Hepatocyte (in vitro differentiated cells): ENCODE results near the gene CACNG4. TPM values are rescaled to one million over a fixed set of nuclear protein-coding genes. Genes with fewer than 3 reads are reported as not detected.

Experiments used
- DNase-seq: peaks from one replicate; pipeline ENCODE4 v3.0.0-alpha.2; 2016; ENCODE audit warnings: low spot score
- H2AFZ ChIP-seq: fragments of 200-600 bp; sonication (generic); 2 replicates; pipeline ENCODE4 v1.6.0; 2016; ENCODE audit warnings: antibody characterized with exemption, mild to moderate bottlenecking
- H3K27ac ChIP-seq: fragments of 200-600 bp; sonication (generic); 2 replicates; pipeline ENCODE4 v1.5.1; 2016; ENCODE audit warnings: mild to moderate bottlenecking
- H3K27me3 ChIP-seq: fragments of 200-600 bp; sonication (generic); 2 replicates; pipeline ENCODE4 v1.6.1; 2016
- H3K36me3 ChIP-seq: fragments of 200-600 bp; sonication (generic); replicated peaks from 2 replicates; pipeline ENCODE4 v1.5.1; 2016; ENCODE audit warnings: low read depth; ENCODE audit not compliant: insufficient read depth
- H3K4me1 ChIP-seq: fragments of 200-600 bp; sonication (generic); 2 replicates; pipeline ENCODE4 v1.5.1; 2016; ENCODE audit warnings: mild to moderate bottlenecking, moderate library complexity; ENCODE audit not compliant: insufficient read depth
- H3K4me2 ChIP-seq: fragments of 200-600 bp; sonication (generic); 2 replicates; pipeline ENCODE4 v1.6.0; 2016
- H3K4me3 ChIP-seq: fragments of 200-600 bp; sonication (generic); 2 replicates; pipeline ENCODE4 v1.5.1; 2016; ENCODE audit warnings: mild to moderate bottlenecking
- H3K79me2 ChIP-seq: fragments of 200-600 bp; sonication (generic); 2 replicates; pipeline ENCODE4 v1.6.0; 2017; ENCODE audit warnings: mild to moderate bottlenecking
- H3K9me2 ChIP-seq: fragments of 200-600 bp; sonication (generic); replicated peaks from 2 replicates; pipeline ENCODE4 v1.6.0; 2017; ENCODE audit warnings: mild to moderate bottlenecking; ENCODE audit not compliant: insufficient read depth
- H3K9me3 ChIP-seq: fragments of 200-600 bp; sonication (generic); 2 replicates; pipeline ENCODE4 v1.5.1; 2016; ENCODE audit warnings: low read depth, mild to moderate bottlenecking
- H4K20me1 ChIP-seq: fragments of 200-600 bp; sonication (generic); 2 replicates; pipeline ENCODE4 v1.6.0; 2016; ENCODE audit warnings: mild to moderate bottlenecking; ENCODE audit not compliant: insufficient read depth, poor library complexity, severe bottlenecking
- CTCF ChIP-seq: fragments of 200-600 bp; sonication (generic); IDR thresholded peaks from 2 replicates; pipeline ENCODE4 v1.5.1; 2016; ENCODE audit warnings: antibody characterized with exemption, mild to moderate bottlenecking; ENCODE audit not compliant: poor library complexity
- EZH2 ChIP-seq: fragments of 200-600 bp; sonication (generic); IDR thresholded peaks from 2 replicates; pipeline ENCODE4 v1.6.1; 2016; ENCODE audit warnings: antibody characterized with exemption, mild to moderate bottlenecking, borderline replicate concordance
- EZH2phosphoT487 ChIP-seq: fragments of 200-600 bp; sonication (generic); IDR thresholded peaks from one replicate; pipeline ENCODE4 v1.6.1; 2018; ENCODE audit warnings: antibody characterized with exemption, mild to moderate bottlenecking, low read depth, moderate library complexity; ENCODE audit not compliant: unreplicated experiment, severe bottlenecking
- WGBS: methylation state at CpG from one replicate; pipeline ENCODE4 v1.1.6; 2016; ENCODE audit warnings: low lambda C conversion rate; ENCODE audit errors: missing lambda C conversion rate; 5-methylcytosine and 5-hydroxymethylcytosine counted together
- polyA plus RNA-seq: library from polyadenylated mRNA; unstranded; fragments of >200 nt; fragmentation: Nextera tagmentation; extraction: Ambion mirVana; gene quantifications from 2 replicates; pipeline ENCODE4 v1.2.1, GENCODE V29; 2016
- total RNA-seq: library from RNA; depleted of rRNA; stranded (reverse); fragments of >200 nt; gene quantifications from 2 replicates; pipeline ENCODE4 v1.2.3, GENCODE V29; 2014

The CACNG4 gene
- total and polyA plus RNA-seq, 2 experiments from 2014 or later = 3.5 to 3.9 TPM

GRCh38 chr17:67025216-67025792, 60.8 kb downstream of the CACNG4 start:
- no peaks in the 10 kb centered on the region for H3K9me3 ChIP-seq
- H2AFZ ChIP-seq = no peak overlapping the region
- H4K20me1 ChIP-seq = no peaks in the 10 kb centered on the region
- H3K79me2 ChIP-seq = no peaks in the 10 kb centered on the region
- H3K9me2 ChIP-seq = no peaks in the 10 kb centered on the region
- no peak overlapping the region for H3K27ac ChIP-seq
- TF ChIP-seq EZH2 = no peak
- H3K4me2 ChIP-seq = no peak overlapping the region
- no peaks in the 10 kb centered on the region for H3K4me1 ChIP-seq
- DNase-seq = no peak
- H3K4me3 ChIP-seq = no peak overlapping the region
- no peaks in the 10 kb centered on the region for H3K27me3 ChIP-seq
- WGBS = 91% methylated on average over 20 of the region's 20 CpGs
- H3K36me3 ChIP-seq = no peaks in the 10 kb centered on the region

GRCh38 chr17:67026341-67026740, 61.8 kb downstream of the CACNG4 start:
- no peaks in the 10 kb centered on the region for H3K9me3 ChIP-seq
- 100% methylated on average over 2 of the region's 2 CpGs for WGBS
- no peaks in the 10 kb centered on the region for H4K20me1 ChIP-seq
- H3K27ac ChIP-seq = no peak overlapping the region
- no peak for TF ChIP-seq CTCF
- no peak for TF ChIP-seq EZH2phosphoT487
- TF ChIP-seq EZH2 = no peak
- no peaks in the 10 kb centered on the region for H3K4me1 ChIP-seq
- H3K27me3 ChIP-seq = no peaks in the 10 kb centered on the region
- H3K79me2 ChIP-seq = no peaks in the 10 kb centered on the region
- H3K9me2 ChIP-seq = no peaks in the 10 kb centered on the region
- H2AFZ ChIP-seq = no peak overlapping the region
- no peak for DNase-seq
- H3K36me3 ChIP-seq = no peaks in the 10 kb centered on the region
- no peak overlapping the region for H3K4me3 ChIP-seq
- H3K4me2 ChIP-seq = no peak overlapping the region

GRCh38 chr17:67027031-67027628, 62.6 kb downstream of the CACNG4 start:
- H3K9me2 ChIP-seq = no peaks in the 10 kb centered on the region
- 93% methylated on average over 12 of the region's 12 CpGs for WGBS
- H3K4me3 ChIP-seq = no peak overlapping the region
- H4K20me1 ChIP-seq = no peaks in the 10 kb centered on the region
- no peaks in the 10 kb centered on the region for H3K4me1 ChIP-seq
- no peak overlapping the region for H3K27ac ChIP-seq
- H3K9me3 ChIP-seq = no peaks in the 10 kb centered on the region
- no peaks in the 10 kb centered on the region for H3K27me3 ChIP-seq
- no peaks in the 10 kb centered on the region for H3K79me2 ChIP-seq
- H3K36me3 ChIP-seq = no peaks in the 10 kb centered on the region
- TF ChIP-seq EZH2phosphoT487 = no peak
- no peak for TF ChIP-seq CTCF
- TF ChIP-seq EZH2 = no peak
- no peak for DNase-seq
- H3K4me2 ChIP-seq = no peak overlapping the region
- no peak overlapping the region for H2AFZ ChIP-seq

GRCh38 chr17:67030641-67031040, 66.1 kb downstream of the CACNG4 start:
- Histone ChIP-seq H3K9me2 (no peaks in the 10 kb centered on the region), H3K4me2 (no peak overlapping the region), H3K36me3 (no peaks in the 10 kb centered on the region), H3K4me3 (no peak overlapping the region), H3K79me2 (no peaks in the 10 kb centered on the region), H2AFZ (no peak overlapping the region), H3K27ac (no peak overlapping the region), H4K20me1 (no peaks in the 10 kb centered on the region), H3K4me1 (no peaks in the 10 kb centered on the region), H3K9me3 (no peaks in the 10 kb centered on the region), H3K27me3 (no peaks in the 10 kb centered on the region)
- no peak for DNase-seq
- WGBS = 97% methylated on average over 21 of the region's 21 CpGs
- no peak for TF ChIP-seq CTCF
